HK-2 (cell line): ENCODE measurements around the gene TRIM67.
"Not testable (repeated sequence)": the region's sequence is repeated elsewhere in the genome, so short reads cannot be mapped to it uniquely, and the experiment has no call there.

Experiments
- DNase-seq: peaks from one replicate; pipeline ENCODE4 v3.0.0-alpha.2; 2018; ENCODE audit not compliant: unreplicated experiment

Gene TRIM67

GRCh38 chr1:231203259-231204057 lies 41.6 kb downstream of the TRIM67 start:
- DNase-seq = no peak

GRCh38 chr1:231206856-231207255 lies 45.0 kb downstream of the TRIM67 start:
- no peak for DNase-seq

GRCh38 chr1:231207437-231207836 lies 45.6 kb downstream of the TRIM67 start:
- no peak for DNase-seq

- DNase-seq = no peak
These were observed 47.1 kb downstream of the TRIM67 start for GRCh38 chr1:231208980-231209379.

- no peak for DNase-seq
These were observed 47.7 kb downstream of the TRIM67 start for GRCh38 chr1:231209531-231209930.

- DNase-seq = no peak
These were observed 48.3 kb downstream of the TRIM67 start for GRCh38 chr1:231210126-231210525.

- DNase-seq = peak; percentile 92
These were observed 49.4 kb downstream of the TRIM67 start for GRCh38 chr1:231211005-231211857.

- DNase-seq = not testable (repeated sequence)
These were observed 50.4 kb downstream of the TRIM67 start for GRCh38 chr1:231212301-231212700.

GRCh38 chr1:231213831-231214573 lies 52.1 kb downstream of the TRIM67 start:
- no peak for DNase-seq

- DNase-seq = no peak
These were observed 53.2 kb downstream of the TRIM67 start for GRCh38 chr1:231214918-231215680.

GRCh38 chr1:231215681-231216385 lies 54.0 kb downstream of the TRIM67 start:
- no peak for DNase-seq

GRCh38 chr1:231216498-231216897 lies 54.6 kb downstream of the TRIM67 start:
- DNase-seq = no peak

- DNase-seq = no peak
These were observed 55.2 kb downstream of the TRIM67 start for GRCh38 chr1:231217056-231217455.

- no peak for DNase-seq
These were observed 56.2 kb downstream of the TRIM67 start for GRCh38 chr1:231218078-231218477.

GRCh38 chr1:231219422-231220401 lies 57.9 kb downstream of the TRIM67 start:
- DNase-seq = no peak

- no peak for DNase-seq
These were observed 58.9 kb downstream of the TRIM67 start for GRCh38 chr1:231220801-231221200.

- no peak for DNase-seq
These were observed 64.3 kb downstream of the TRIM67 start for GRCh38 chr1:231226156-231226555.

GRCh38 chr1:231231511-231231910 lies 69.7 kb downstream of the TRIM67 start:
- no peak for DNase-seq

- DNase-seq = no peak
These were observed 71.2 kb downstream of the TRIM67 start for GRCh38 chr1:231232870-231233734.
